ENCODE data around the gene GNA12. TPM values are rescaled to one million over a fixed set of nuclear protein-coding genes. Genes with fewer than 3 reads are reported as not detected.

Gene GNA12
- total RNA-seq, 4 donors from 2014 or later, result 22.5 to 63.2 (median 35.1) TPM

GRCh38 chr7:2807460-2807844 lies 36.7 kb downstream of the GNA12 start:
- Histone ChIP-seq H3K9me3 (no peaks in the 10 kb centered on the region), H3K27ac (no peak overlapping the region), H3K4me1 (peaks cover 0 to 38% (median 8%) of the 10 kb centered on the region in 3 donors), H3K36me3 (no peaks in the 10 kb centered on the region), H3K27me3 (no peaks in the 10 kb centered on the region), H3K4me3 (no peak overlapping the region)
- TF ChIP-seq POLR2A (IDR thresholded peaks at IDR 0.05) (no peak), EP300 (IDR thresholded peaks at IDR 0.05) (no peak), CTCF (IDR thresholded peaks at IDR 0.05) (no peak), POLR2AphosphoS5 (IDR thresholded peaks at IDR 0.05) (no peak)
- 86 to 95% methylated on average over 4 to 5 of the region's 5 CpGs for WGBS, 2 donors (ENCODE audit: low coverage in 1 of 2)
- ATAC-seq, result no peak

GRCh38 chr7:2806571-2806970 lies 37.5 kb downstream of the GNA12 start:
- H3K4me1 ChIP-seq, result peaks cover 0 to 39% (median 8%) of the 10 kb centered on the region in 3 donors
- H3K4me3 ChIP-seq, result no peak overlapping the region
- ATAC-seq, result no peak
- no peak overlapping the region for H3K27ac ChIP-seq
- H3K9me3 ChIP-seq, result no peaks in the 10 kb centered on the region
- WGBS, 2 donors (ENCODE audit: low coverage in 1 of 2), result 95 to 97% methylated on average over 5 of the region's 5 CpGs
- TF ChIP-seq EP300 (IDR thresholded peaks at IDR 0.05) (no peak), POLR2A (IDR thresholded peaks at IDR 0.05) (no peak), POLR2AphosphoS5 (IDR thresholded peaks at IDR 0.05) (no peak), CTCF (IDR thresholded peaks at IDR 0.05) (no peak)
- H3K27me3 ChIP-seq, result no peaks in the 10 kb centered on the region
- no peaks in the 10 kb centered on the region for H3K36me3 ChIP-seq

- Histone ChIP-seq H3K4me3 (no peak overlapping the region), H3K9me3 (no peaks in the 10 kb centered on the region), H3K36me3 (no peaks in the 10 kb centered on the region), H3K27me3 (no peaks in the 10 kb centered on the region), H3K4me1 (peaks cover 0 to 35% (median 0%) of the 10 kb centered on the region in 3 donors), H3K27ac (no peak overlapping the region)
- 93 to 95% methylated on average over 15 of the region's 18 CpGs for WGBS, 2 donors (ENCODE audit: low coverage in 1 of 2)
- TF ChIP-seq POLR2A (IDR thresholded peaks at IDR 0.05) (no peak), CTCF (IDR thresholded peaks at IDR 0.05) (no peak), POLR2AphosphoS5 (IDR thresholded peaks at IDR 0.05) (no peak), EP300 (IDR thresholded peaks at IDR 0.05) (no peak)
- no peak for ATAC-seq
Observed at GRCh38 chr7:2805213-2805944, 38.7 kb downstream of the GNA12 start.

- no peak overlapping the region for H3K27ac ChIP-seq
- H3K4me1 ChIP-seq, result peaks cover 0 to 32% (median 0%) of the 10 kb centered on the region in 3 donors
- WGBS, 2 donors (ENCODE audit: low coverage in 1 of 2), result 91 to 97% methylated on average over 5 to 6 of the region's 6 CpGs
- no peak for TF ChIP-seq POLR2A (IDR thresholded peaks at IDR 0.05)
- no peak for TF ChIP-seq CTCF (IDR thresholded peaks at IDR 0.05)
- no peak for TF ChIP-seq EP300 (IDR thresholded peaks at IDR 0.05)
- no peak for TF ChIP-seq POLR2AphosphoS5 (IDR thresholded peaks at IDR 0.05)
- H3K9me3 ChIP-seq, result no peaks in the 10 kb centered on the region
- H3K36me3 ChIP-seq, result no peaks in the 10 kb centered on the region
- ATAC-seq, result no peak
- H3K4me3 ChIP-seq, result no peak overlapping the region
- H3K27me3 ChIP-seq, result no peaks in the 10 kb centered on the region
Observed at GRCh38 chr7:2804227-2804763, 39.8 kb downstream of the GNA12 start.

GRCh38 chr7:2803755-2804154 lies 40.4 kb downstream of the GNA12 start:
- Histone ChIP-seq H3K9me3 (no peaks in the 10 kb centered on the region), H3K27me3 (no peaks in the 10 kb centered on the region), H3K36me3 (no peaks in the 10 kb centered on the region), H3K4me3 (no peak overlapping the region), H3K27ac (no peak overlapping the region), H3K4me1 (peaks cover 0 to 32% (median 0%) of the 10 kb centered on the region in 3 donors)
- TF ChIP-seq EP300 (IDR thresholded peaks at IDR 0.05) (no peak), POLR2AphosphoS5 (IDR thresholded peaks at IDR 0.05) (no peak), POLR2A (IDR thresholded peaks at IDR 0.05) (no peak), CTCF (IDR thresholded peaks at IDR 0.05) (no peak)
- no peak for ATAC-seq
- 91 to 94% methylated on average over 4 of the region's 4 CpGs for WGBS, 2 donors (ENCODE audit: low coverage in 1 of 2)

Measured in gastroesophageal sphincter (tissue), 4 donors.